Type B pancreatic cell (in vitro differentiated cells): ENCODE measurements around the gene CLEC2B. TPM values are rescaled to one million over a fixed set of nuclear protein-coding genes. Genes with fewer than 3 reads are reported as not detected.

ENCODE experiments used
- DNase-seq: peaks from one replicate; pipeline ENCODE4 v3.0.0; 2021; ENCODE audit warnings: mixed read lengths; ENCODE audit not compliant: unreplicated experiment; ENCODE audit errors: extremely low spot score
- H3K27ac Mint-ChIP-seq: 2 replicates; pipeline ENCODE4 v1.8.0; 2021; ENCODE audit warnings: mild to moderate bottlenecking, mixed read lengths
- H3K27me3 Mint-ChIP-seq: 2 replicates; pipeline ENCODE4 v1.8.0; 2021; ENCODE audit warnings: mixed read lengths
- H3K36me3 Mint-ChIP-seq: 2 replicates; pipeline ENCODE4 v1.8.0; 2021; ENCODE audit warnings: mixed read lengths
- H3K4me1 Mint-ChIP-seq: one replicate; pipeline ENCODE4 v1.8.0; 2021; ENCODE audit warnings: mixed read lengths; ENCODE audit not compliant: unreplicated experiment
- H3K4me3 Mint-ChIP-seq: 2 replicates; pipeline ENCODE4 v1.8.0; 2021; ENCODE audit warnings: mild to moderate bottlenecking, mixed read lengths
- H3K9me3 Mint-ChIP-seq: 2 replicates; pipeline ENCODE4 v1.8.0; 2021; ENCODE audit warnings: mixed read lengths
- CTCF ChIP-seq: fragments of 200-600 bp; sonication (generic); conservative IDR thresholded peaks from 2 replicates; pipeline ENCODE4 v1.5.0; 2021; ENCODE audit warnings: antibody characterized with exemption, mild to moderate bottlenecking
- total RNA-seq: library from RNA; stranded (reverse); gene quantifications from 2 replicates; pipeline ENCODE4 v1.2.1, GENCODE V29; 2021; ENCODE audit warnings: low replicate concordance

Gene CLEC2B
- total RNA-seq, 1 donor from 2014 or later, result not detected

- H3K27me3 Mint-ChIP-seq, result no peaks in the 10 kb centered on the region
- no peaks in the 10 kb centered on the region for H3K9me3 Mint-ChIP-seq
- H3K27ac Mint-ChIP-seq, result no peak overlapping the region
- peaks cover 3% of the 10 kb centered on the region for H3K4me1 Mint-ChIP-seq
- no peaks in the 10 kb centered on the region for H3K36me3 Mint-ChIP-seq
- no peak for DNase-seq
- no peak overlapping the region for H3K4me3 Mint-ChIP-seq
- TF ChIP-seq CTCF, result no peak
Observed at GRCh38 chr12:9868951-9869306, 225 bp downstream of the CLEC2B start.

- no peak for DNase-seq
- TF ChIP-seq CTCF, result no peak
- no peaks in the 10 kb centered on the region for H3K9me3 Mint-ChIP-seq
Observed at GRCh38 chr12:9868311-9868801, 798 bp downstream of the CLEC2B start.

GRCh38 chr12:9867531-9867930 lies 1.6 kb downstream of the CLEC2B start:
- no peak overlapping the region for H3K27ac Mint-ChIP-seq
- H3K27me3 Mint-ChIP-seq, result no peaks in the 10 kb centered on the region
- peaks cover 3% of the 10 kb centered on the region for H3K4me1 Mint-ChIP-seq
- H3K9me3 Mint-ChIP-seq, result no peaks in the 10 kb centered on the region
- DNase-seq, result no peak
- no peaks in the 10 kb centered on the region for H3K36me3 Mint-ChIP-seq
- H3K4me3 Mint-ChIP-seq, result no peak overlapping the region
- TF ChIP-seq CTCF, result no peak

More at GRCh38 chr12:9868311-9868801, 798 bp downstream of the CLEC2B start:
- no peaks in the 10 kb centered on the region for H3K36me3 Mint-ChIP-seq
- H3K27ac Mint-ChIP-seq, result no peak overlapping the region
- peaks cover 3% of the 10 kb centered on the region for H3K4me1 Mint-ChIP-seq
- H3K4me3 Mint-ChIP-seq, result no peak overlapping the region
- H3K27me3 Mint-ChIP-seq, result no peaks in the 10 kb centered on the region

- Mint-ChIP-seq H3K9me3 (no peaks in the 10 kb centered on the region), H3K27ac (no peak overlapping the region), H3K4me3 (no peak overlapping the region), H3K36me3 (no peaks in the 10 kb centered on the region), H3K4me1 (peaks cover under 1% of the 10 kb centered on the region), H3K27me3 (no peaks in the 10 kb centered on the region)
- no peak for TF ChIP-seq CTCF
- no peak for DNase-seq
Observed at GRCh38 chr12:9866860-9867269, 2.3 kb downstream of the CLEC2B start.

- no peak for TF ChIP-seq CTCF
- Mint-ChIP-seq H3K9me3 (no peaks in the 10 kb centered on the region), H3K4me1 (no peaks in the 10 kb centered on the region), H3K36me3 (no peaks in the 10 kb centered on the region), H3K27ac (no peak overlapping the region), H3K27me3 (no peaks in the 10 kb centered on the region), H3K4me3 (no peak overlapping the region)
- DNase-seq, result no peak
Observed at GRCh38 chr12:9864913-9865675, 4.1 kb downstream of the CLEC2B start.
